Left colon (tissue), 2 donors: ENCODE data around the gene MYBL2. TPM values are rescaled to one million over a fixed set of nuclear protein-coding genes. Genes with fewer than 3 reads are reported as not detected.
"Not testable (repeated sequence)": the region's sequence is repeated elsewhere in the genome, so short reads cannot be mapped to it uniquely, and the experiment has no call there.

Experiments used
- ATAC-seq: fragments of 200-7000 bp; cut with Tn5 transposase; one replicate; pipeline ENCODE4 v1.9.1; 2020; ENCODE audit warnings: mild to moderate bottlenecking, moderate library complexity
- DNase-seq, 2 donors: peaks; one replicate each; pipeline ENCODE4 v3.0.0-alpha.2; 2020
- intact Hi-C, 2 donors: fragments of 100-400 bp; cut with DNase I in 1 of 2; cut with micrococcal nuclease in 1 of 2; formaldehyde crosslinking; loops; one replicate each; pipeline versions ENCODE4 v1.11.2 to v1.14.0; 2022; cut with DNase I, micrococcal nuclease
- total RNA-seq, 2 donors: library from RNA; stranded (reverse); fragmentation: NEBNext Ultra II Directional; extraction: Animal tissue kit (Norgen Biotek cat#: 25700); gene quantifications; one replicate each; pipeline ENCODE4 v1.2.1, GENCODE V29; 2021
- donor health status: DM: no; HTN: no; CAD: no.
- donor health status: DM: yes; HTN: yes; CAD: no.

The MYBL2 gene
- total RNA-seq, 2 donors from 2014 or later: 4.6 to 11.7 TPM

DNA sequence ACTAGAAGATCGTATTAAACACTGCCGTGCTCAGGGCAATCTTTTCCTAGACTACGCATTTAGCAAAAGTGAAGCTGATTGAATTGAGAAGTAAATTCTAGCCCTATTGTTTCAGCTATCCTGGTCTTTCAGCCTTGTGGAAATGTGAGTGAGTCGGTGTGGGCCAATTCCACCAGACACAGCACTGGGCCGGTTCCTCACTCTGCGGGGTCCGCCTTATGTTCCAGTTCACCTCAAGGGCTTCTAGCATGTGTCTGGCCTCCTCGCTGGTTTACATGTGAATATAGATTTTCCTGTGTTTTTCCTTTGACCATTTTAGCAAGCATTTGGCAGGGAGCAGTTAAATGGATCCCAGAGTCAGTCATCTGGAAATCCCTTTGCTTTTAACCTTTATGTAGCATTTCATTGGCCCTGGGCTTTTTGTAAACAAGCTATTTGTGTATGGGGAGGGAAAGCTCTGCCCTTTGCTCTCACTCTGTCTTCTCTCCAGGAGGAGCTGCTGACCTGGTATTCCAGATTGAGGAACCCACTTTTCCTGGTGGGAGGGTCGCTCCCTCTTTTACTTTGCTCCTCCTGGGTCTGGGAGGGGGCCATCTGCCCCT is 72.3 kb downstream of the MYBL2 start:
- intact Hi-C loops: no loop called here
- ATAC-seq (no peak), DNase-seq (no peak)

DNA sequence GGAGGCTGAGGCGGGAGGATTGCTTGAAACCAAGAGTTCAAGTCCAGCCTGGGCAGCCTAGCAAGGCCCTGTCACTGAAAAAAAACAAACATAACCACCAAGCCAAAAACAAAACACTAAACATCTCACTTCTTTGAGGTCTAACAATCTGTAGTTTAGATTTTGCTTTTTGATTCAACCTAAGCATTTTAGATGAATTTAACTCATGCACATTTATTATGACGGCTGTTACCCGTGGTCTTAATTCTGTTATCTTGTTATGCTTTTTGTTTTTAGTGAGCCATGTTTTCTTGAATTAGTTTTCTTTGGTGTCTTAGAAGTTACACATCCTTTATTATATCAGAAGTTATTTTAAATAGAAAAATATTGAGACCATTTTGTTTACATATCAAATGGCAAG is 73.7 kb downstream of the MYBL2 start:
- intact Hi-C loops: no loop called here
- no peak for DNase-seq

DNA sequence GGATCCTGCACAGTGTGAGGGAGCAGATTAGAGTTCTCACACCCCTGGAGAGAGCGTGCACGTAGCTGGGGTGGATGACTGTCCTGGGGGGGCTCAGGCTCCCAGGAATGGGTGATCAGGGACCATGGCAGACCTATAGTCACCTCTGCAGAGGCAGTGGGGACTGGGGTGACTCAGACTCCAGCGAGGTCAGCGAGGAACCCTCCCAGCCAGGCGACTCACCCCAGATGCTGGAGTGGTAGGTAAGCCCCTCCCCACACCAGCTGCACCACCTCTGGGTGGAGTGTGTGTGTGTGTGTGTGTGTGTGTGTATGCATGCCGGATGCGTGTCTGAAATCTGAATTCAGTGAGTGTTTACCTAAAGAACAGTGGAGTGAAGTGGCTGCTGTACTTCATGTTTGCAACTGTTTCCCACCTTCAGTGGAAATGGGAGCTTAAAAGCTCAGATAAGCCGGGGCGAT is 77.3 kb downstream of the MYBL2 start:
- intact Hi-C loops: no loop called here
- no peak for DNase-seq
- no peak for ATAC-seq

More for the DNA sequence above, 73.7 kb downstream of the MYBL2 start:
- ATAC-seq: no peak

- no peak for ATAC-seq
- intact Hi-C loops: no loop called here
- peak in 1 of 2 donors; percentile 24 for DNase-seq
These were observed 78.2 kb downstream of the MYBL2 start for GRCh38 chr20:43744966-43745730.

- intact Hi-C loops: no loop called here
- DNase-seq (no peak), ATAC-seq (no peak)
These were observed 79.6 kb downstream of the MYBL2 start for GRCh38 chr20:43746344-43747137.

- intact Hi-C loops: no loop called here
- no peak for ATAC-seq
These were observed 81.4 kb downstream of the MYBL2 start for GRCh38 chr20:43748274-43748673.

GRCh38 chr20:43749734-43750294 is 82.9 kb downstream of the MYBL2 start:
- intact Hi-C loops: loop anchor here (1.0 to 10.0 kb wide), 2 partner anchors 330 to 335 kb away; no protein-coding TSS in a partner anchor
- ATAC-seq (peak; percentile 90), DNase-seq (peak; percentile 46 to 88)

More at GRCh38 chr20:43748274-43748673, 81.4 kb downstream of the MYBL2 start:
- DNase-seq: no peak

DNA sequence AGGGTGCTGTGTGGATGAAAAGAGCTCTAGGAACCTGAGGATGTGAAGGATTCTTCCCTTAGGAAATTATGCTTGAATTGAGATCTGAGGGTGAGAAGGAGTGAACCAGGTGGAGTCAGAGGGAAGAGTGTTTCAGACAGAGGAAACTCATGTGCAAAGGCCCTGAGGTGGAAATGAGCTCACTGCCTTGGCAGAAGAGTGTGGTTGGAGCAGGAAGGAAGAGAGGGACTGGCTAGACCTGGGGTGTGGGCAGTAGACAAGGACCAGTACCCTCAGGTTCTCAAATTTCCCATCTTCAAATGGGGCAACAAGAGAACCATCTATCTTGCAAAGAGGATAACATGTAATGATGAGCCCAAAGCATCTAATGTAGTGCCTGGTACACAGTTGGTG is 83.9 kb downstream of the MYBL2 start:
- no peak for DNase-seq
- ATAC-seq: no peak
- intact Hi-C loops: loop anchor here (1.0 to 10.0 kb wide), 2 partner anchors 330 to 334 kb away; no protein-coding TSS in a partner anchor

GRCh38 chr20:43751167-43752050 is 84.5 kb downstream of the MYBL2 start:
- intact Hi-C loops: loop anchor here in 1 of 2 donors (10.0 kb wide), 1 partner anchor 333 kb away; no protein-coding TSS in a partner anchor
- DNase-seq: peak in 1 of 2 donors; percentile 46
- no peak for ATAC-seq

DNA sequence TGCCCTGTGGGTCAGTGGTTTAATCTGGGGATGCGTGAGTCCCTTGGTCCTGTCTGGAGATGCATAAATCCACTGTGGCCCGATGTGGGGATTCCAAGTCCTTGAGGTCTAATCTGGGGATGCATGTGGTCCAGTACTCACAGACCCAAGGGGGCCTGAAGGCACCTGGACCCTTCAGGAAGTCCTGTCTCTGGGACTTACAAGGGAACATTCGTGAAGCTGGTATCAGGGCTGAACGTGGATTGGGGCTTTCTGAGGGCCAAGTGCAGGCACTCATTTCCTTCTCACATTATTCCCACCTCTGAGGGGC is 85.1 kb downstream of the MYBL2 start:
- intact Hi-C loops: loop anchor here in 1 of 2 donors (10.0 kb wide), 1 partner anchor 333 kb away; no protein-coding TSS in a partner anchor
- no peak for ATAC-seq
- no peak for DNase-seq

GRCh38 chr20:43752561-43753301 is 85.8 kb downstream of the MYBL2 start:
- intact Hi-C loops: loop anchor here in 1 of 2 donors (10.0 kb wide), 1 partner anchor 332 kb away; no protein-coding TSS in a partner anchor
- peak; percentile 28 for ATAC-seq
- DNase-seq: peak; percentile 34 to 59

GRCh38 chr20:43755390-43755789 is 88.5 kb downstream of the MYBL2 start:
- ATAC-seq (no peak), DNase-seq (no peak)
- intact Hi-C loops: loop anchor here in 1 of 2 donors (10.0 kb wide), 1 partner anchor 329 kb away; no protein-coding TSS in a partner anchor

DNA sequence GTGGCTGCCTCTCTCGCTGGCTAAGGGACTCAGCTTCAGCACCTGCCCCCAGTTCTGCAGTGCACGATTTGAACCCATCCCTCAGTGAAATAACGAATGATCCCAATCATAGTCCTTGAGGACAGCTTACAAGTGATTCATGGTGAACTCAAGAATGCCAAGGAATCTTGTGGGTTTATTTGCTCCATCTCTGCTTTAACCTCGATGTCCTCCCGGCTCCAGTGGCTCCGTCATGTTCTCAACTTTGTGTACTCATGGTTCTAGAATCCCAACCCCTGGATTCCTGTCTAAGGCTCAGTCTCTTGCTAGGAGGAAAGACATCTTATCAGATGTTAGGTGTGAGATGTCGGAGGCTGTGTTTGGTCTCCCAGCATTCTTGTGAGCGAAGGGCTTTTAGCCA is 88.9 kb downstream of the MYBL2 start:
- DNase-seq (no peak), ATAC-seq (no peak)
- intact Hi-C loops: loop anchor here in 1 of 2 donors (10.0 kb wide), 1 partner anchor 329 kb away; no protein-coding TSS in a partner anchor

DNA sequence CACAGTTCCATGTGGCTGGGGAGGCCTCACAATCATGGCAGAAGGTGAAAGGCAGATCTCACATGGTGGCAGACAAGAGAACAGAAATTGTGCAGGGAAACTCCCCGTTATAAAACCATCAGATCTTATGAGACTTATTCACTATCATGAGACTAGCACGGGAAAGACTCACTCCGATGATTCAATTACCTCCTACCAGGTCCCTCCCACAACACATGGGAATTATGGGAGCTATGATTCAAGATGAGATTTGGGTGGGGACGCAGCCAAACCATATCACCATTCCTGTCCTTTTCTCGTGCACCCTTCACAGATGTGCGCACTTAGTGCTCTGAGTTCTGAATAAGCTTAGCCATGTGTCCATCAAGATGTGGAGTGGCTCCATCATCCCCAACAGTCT is 91.0 kb downstream of the MYBL2 start:
- ATAC-seq, DNase-seq: not testable (repeated sequence)
- intact Hi-C loops: loop anchor here in 1 of 2 donors (10.0 kb wide), 1 partner anchor 327 kb away; no protein-coding TSS in a partner anchor

GRCh38 chr20:43761386-43762340 is 94.7 kb downstream of the MYBL2 start:
- ATAC-seq (no peak), DNase-seq (no peak)
- intact Hi-C loops: no loop called here

- no peak for DNase-seq
- intact Hi-C loops: no loop called here
- ATAC-seq: no peak
These were observed 96.0 kb downstream of the MYBL2 start for GRCh38 chr20:43762911-43763310.
